Smooth muscle cell (in vitro differentiated cells): Measurements from ENCODE around the gene KREMEN2. TPM values are rescaled to one million over a fixed set of nuclear protein-coding genes. Genes with fewer than 3 reads are reported as not detected.
A peak's percentile ranks its signal among the peaks of the same experiment; 100 is the strongest.

Experiments used
- DNase-seq: peaks from one replicate; lab custom pipeline; 2025; ENCODE audit not compliant: unreplicated experiment; lab: John Stamatoyannopoulos, UW
- H2AFZ ChIP-seq: fragments of 200-600 bp; sonication (generic); 2 replicates; pipeline ENCODE4 v1.6.0; 2016; ENCODE audit warnings: antibody characterized with exemption, low read depth, mild to moderate bottlenecking
- H3F3A ChIP-seq: fragments of 200-600 bp; sonication (generic); 2 replicates; pipeline ENCODE4 v1.6.0; 2017; ENCODE audit warnings: antibody characterized with exemption, low read depth
- H3K27ac ChIP-seq: fragments of 200-600 bp; sonication (generic); 2 replicates; pipeline ENCODE4 v1.5.1; 2016; ENCODE audit warnings: low read depth, mild to moderate bottlenecking
- H3K27me3 ChIP-seq: fragments of 200-600 bp; sonication (generic); 2 replicates; pipeline ENCODE4 v1.6.1; 2016; ENCODE audit warnings: low read depth, mild to moderate bottlenecking
- H3K36me3 ChIP-seq: fragments of 200-600 bp; sonication (generic); 2 replicates; pipeline ENCODE4 v1.5.1; 2016; ENCODE audit warnings: low read depth
- H3K4me1 ChIP-seq: fragments of 200-600 bp; sonication (generic); 2 replicates; pipeline ENCODE4 v1.5.1; 2016; ENCODE audit warnings: low read depth
- H3K4me2 ChIP-seq: fragments of 200-600 bp; sonication (generic); 2 replicates; pipeline ENCODE4 v1.6.0; 2016; ENCODE audit warnings: mild to moderate bottlenecking
- H3K4me3 ChIP-seq: fragments of 200-600 bp; sonication (generic); 2 replicates; pipeline ENCODE4 v1.5.1; 2016; ENCODE audit warnings: mild to moderate bottlenecking
- H3K79me2 ChIP-seq: fragments of 200-600 bp; sonication (generic); 2 replicates; pipeline ENCODE4 v1.6.0; 2016; ENCODE audit warnings: low read depth, mild to moderate bottlenecking
- H3K9ac ChIP-seq: fragments of 200-600 bp; sonication (generic); 2 replicates; pipeline ENCODE4 v1.6.0; 2016; ENCODE audit warnings: low read depth
- H3K9me3 ChIP-seq: fragments of 200-600 bp; sonication (generic); replicated peaks from 2 replicates; pipeline ENCODE4 v1.5.1; 2016; ENCODE audit warnings: low read depth
- H4K20me1 ChIP-seq: fragments of 200-600 bp; sonication (generic); 2 replicates; pipeline ENCODE4 v1.6.0; 2016; ENCODE audit warnings: low read depth
- WGBS: methylation state at CpG from one replicate; pipeline ENCODE4 v1.1.7; 2016; ENCODE audit warnings: low lambda C conversion rate; 5-methylcytosine and 5-hydroxymethylcytosine counted together
- polyA plus RNA-seq: library from polyadenylated mRNA; unstranded; fragments of >200 nt; fragmentation: Nextera tagmentation; extraction: Ambion mirVana; gene quantifications from 2 replicates; pipeline ENCODE4 v1.2.1, GENCODE V29; 2016
- total RNA-seq: library from RNA; depleted of rRNA; stranded (reverse); fragments of >200 nt; gene quantifications from 2 replicates; pipeline ENCODE4 v1.2.3, GENCODE V29; 2014
- TF ChIP-seq, protein P1 (sequence below): fragments of 200-600 bp; sonication (generic); IDR thresholded peaks from 2 replicates; pipeline ENCODE4 v1.5.1; 2017; ENCODE audit warnings: borderline replicate concordance, mild to moderate bottlenecking, antibody characterized with exemption; ENCODE audit not compliant: insufficient read depth, poor library complexity, severe bottlenecking

KREMEN2 gene
- total and polyA plus RNA-seq, 2 experiments from 2014 or later: 0.27 to 2.0 TPM

DNA sequence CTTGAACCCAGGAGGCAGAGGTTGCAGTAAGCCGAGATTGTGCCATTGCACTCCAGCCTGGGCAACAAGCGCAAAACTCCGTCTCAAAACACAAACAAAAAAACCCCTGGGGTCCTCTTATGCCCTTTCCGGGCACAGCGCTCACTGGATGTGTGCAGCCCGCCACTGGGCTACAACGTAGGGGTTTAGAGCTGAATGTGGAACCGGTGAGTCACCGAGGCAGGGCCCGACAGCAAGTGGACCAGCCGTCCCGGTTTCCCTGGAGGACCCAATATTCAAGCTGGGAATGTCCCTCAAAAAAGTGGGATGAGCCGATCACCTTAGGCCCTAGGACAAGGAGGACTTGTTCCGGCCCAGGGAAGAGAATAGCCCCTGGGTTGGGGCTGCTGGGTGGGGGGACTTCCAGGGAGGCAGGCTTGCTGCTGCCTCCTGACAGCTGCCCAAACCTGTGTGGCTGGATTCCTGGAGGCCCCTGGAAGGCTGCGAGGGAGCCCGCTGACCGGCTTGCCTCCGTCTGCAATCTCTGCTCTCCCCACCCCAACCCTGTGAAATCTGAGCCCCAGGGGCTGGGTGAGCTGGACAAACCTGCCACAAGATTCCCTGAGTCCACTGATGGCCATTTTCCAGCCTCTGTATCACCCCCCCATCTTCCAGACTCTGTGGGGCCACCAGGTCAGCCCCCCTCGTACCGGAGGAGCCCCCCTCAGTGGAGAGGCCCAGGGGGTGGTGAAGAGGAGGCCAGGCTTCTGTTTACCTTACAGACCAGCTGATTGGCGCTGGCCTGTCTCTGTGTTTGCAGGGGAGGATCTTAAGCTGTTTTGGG is 45.7 kb downstream of the KREMEN2 start:
- WGBS: 16% methylated on average over 21 of the region's 21 CpGs
- Histone ChIP-seq H4K20me1 (no peaks in the 10 kb centered on the region), H3F3A (no peaks in the 10 kb centered on the region), H3K27me3 (peaks cover 89% of the 10 kb centered on the region), H2AFZ (no peak overlapping the region), H3K79me2 (no peaks in the 10 kb centered on the region), H3K36me3 (no peaks in the 10 kb centered on the region), H3K4me1 (peaks cover 38% of the 10 kb centered on the region), H3K4me2 (peak overlapping the region; percentile 62), H3K9me3 (no peaks in the 10 kb centered on the region), H3K9ac (peak overlapping the region; percentile 50), H3K27ac (peak overlapping the region; percentile 86), H3K4me3 (peak overlapping the region; percentile 28)
- no peak for DNase-seq
- TF ChIP-seq, protein P1, sequence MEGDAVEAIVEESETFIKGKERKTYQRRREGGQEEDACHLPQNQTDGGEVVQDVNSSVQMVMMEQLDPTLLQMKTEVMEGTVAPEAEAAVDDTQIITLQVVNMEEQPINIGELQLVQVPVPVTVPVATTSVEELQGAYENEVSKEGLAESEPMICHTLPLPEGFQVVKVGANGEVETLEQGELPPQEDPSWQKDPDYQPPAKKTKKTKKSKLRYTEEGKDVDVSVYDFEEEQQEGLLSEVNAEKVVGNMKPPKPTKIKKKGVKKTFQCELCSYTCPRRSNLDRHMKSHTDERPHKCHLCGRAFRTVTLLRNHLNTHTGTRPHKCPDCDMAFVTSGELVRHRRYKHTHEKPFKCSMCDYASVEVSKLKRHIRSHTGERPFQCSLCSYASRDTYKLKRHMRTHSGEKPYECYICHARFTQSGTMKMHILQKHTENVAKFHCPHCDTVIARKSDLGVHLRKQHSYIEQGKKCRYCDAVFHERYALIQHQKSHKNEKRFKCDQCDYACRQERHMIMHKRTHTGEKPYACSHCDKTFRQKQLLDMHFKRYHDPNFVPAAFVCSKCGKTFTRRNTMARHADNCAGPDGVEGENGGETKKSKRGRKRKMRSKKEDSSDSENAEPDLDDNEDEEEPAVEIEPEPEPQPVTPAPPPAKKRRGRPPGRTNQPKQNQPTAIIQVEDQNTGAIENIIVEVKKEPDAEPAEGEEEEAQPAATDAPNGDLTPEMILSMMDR: no peak

DNA sequence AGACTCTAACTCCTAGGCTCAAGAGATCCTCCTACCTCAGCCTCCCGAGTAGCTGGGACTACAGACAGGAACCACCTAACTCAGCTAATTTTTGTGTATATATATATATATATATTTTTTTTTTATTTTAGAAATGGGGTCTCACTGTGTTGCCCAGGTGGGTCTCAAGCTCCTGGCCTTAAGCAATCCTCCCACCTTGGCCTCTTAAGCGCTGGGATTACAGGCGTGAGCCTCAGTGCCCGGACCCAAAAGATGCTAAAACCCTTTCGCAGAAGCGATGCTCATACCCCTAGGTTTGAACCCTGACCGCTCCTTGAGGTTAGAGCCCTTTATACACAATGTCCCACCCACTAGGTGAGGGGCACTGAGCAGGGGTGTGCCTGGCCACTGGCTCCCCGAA is 46.4 kb downstream of the KREMEN2 start:
- WGBS: 88% methylated on average over 8 of the region's 8 CpGs
- Histone ChIP-seq H3K4me1 (peaks cover 36% of the 10 kb centered on the region), H3F3A (no peaks in the 10 kb centered on the region), H3K9me3 (no peaks in the 10 kb centered on the region), H3K4me3 (no peak overlapping the region), H4K20me1 (no peaks in the 10 kb centered on the region), H3K9ac (no peak overlapping the region), H3K27me3 (peaks cover 81% of the 10 kb centered on the region), H3K27ac (peak overlapping the region; percentile 86), H2AFZ (no peak overlapping the region), H3K4me2 (no peak overlapping the region), H3K79me2 (no peaks in the 10 kb centered on the region), H3K36me3 (no peaks in the 10 kb centered on the region)
- DNase-seq: no peak
- TF ChIP-seq, protein P1: no peak

DNA sequence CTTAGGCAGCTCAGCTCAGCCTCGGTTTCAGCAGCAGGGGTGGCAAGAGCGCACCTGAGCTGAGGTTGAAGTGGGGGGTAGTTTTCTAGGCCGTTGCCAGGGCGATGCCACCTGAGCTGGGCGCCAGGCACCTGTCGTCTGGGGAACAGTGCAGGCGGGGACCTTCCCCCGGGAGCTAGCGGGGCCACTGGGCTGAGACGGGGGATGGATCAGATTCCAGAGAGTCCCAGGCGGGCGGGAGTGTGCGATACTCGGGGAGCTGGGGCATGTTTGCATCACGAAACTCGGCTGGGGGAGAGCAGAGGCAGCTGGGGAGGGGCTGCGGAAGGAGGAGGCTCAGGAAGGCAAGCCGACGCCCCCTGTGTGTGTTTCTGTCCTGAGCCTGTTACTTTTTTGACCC is 48.2 kb downstream of the KREMEN2 start:
- Histone ChIP-seq H3K4me3 (no peak overlapping the region), H3K36me3 (no peaks in the 10 kb centered on the region), H3K4me1 (peaks cover 37% of the 10 kb centered on the region), H4K20me1 (peaks cover 4% of the 10 kb centered on the region), H3K79me2 (no peaks in the 10 kb centered on the region), H3K9me3 (no peaks in the 10 kb centered on the region), H3K4me2 (peak overlapping the region; percentile 25), H2AFZ (no peak overlapping the region), H3K27ac (no peak overlapping the region), H3K9ac (no peak overlapping the region), H3K27me3 (peaks cover 64% of the 10 kb centered on the region), H3F3A (peaks cover 7% of the 10 kb centered on the region)
- DNase-seq: no peak
- WGBS: 26% methylated on average over 19 of the region's 19 CpGs
- TF ChIP-seq, protein P1: no peak
